ENCODE measurements around the gene GSS. TPM values are rescaled to one million over a fixed set of nuclear protein-coding genes. Genes with fewer than 3 reads are reported as not detected.

The GSS gene
- total RNA-seq, 4 donors from 2014 or later: 56.5 to 86.7 (median 75.2) TPM

- no peak for TF ChIP-seq POLR2AphosphoS5 (IDR thresholded peaks at IDR 0.05)
- TF ChIP-seq POLR2A (IDR thresholded peaks at IDR 0.05): no peak
- no peak for TF ChIP-seq EP300 (IDR thresholded peaks at IDR 0.05)
- no peak for TF ChIP-seq CTCF (IDR thresholded peaks at IDR 0.05)
- 81% methylated on average over 2 of the region's 2 CpGs for WGBS
- Histone ChIP-seq H3K36me3 (peaks cover 53% of the 10 kb centered on the region), H3K4me1 (peaks cover 10% of the 10 kb centered on the region), H3K4me3 (no peak overlapping the region), H3K27me3 (no peaks in the 10 kb centered on the region), H3K27ac (no peak overlapping the region), H3K9me3 (no peaks in the 10 kb centered on the region)
- no peak for DNase-seq (ENCODE audit: low spot score in 2 of 2)
Observed at GRCh38 chr20:34943808-34944567, 11.6 kb downstream of the GSS start.

GRCh38 chr20:34942301-34942700, 13.3 kb downstream of the GSS start:
- H3K36me3 ChIP-seq: peaks cover 57% of the 10 kb centered on the region
- 100% methylated on average over 4 of the region's 9 CpGs for WGBS

GRCh38 chr20:34941226-34941625, 14.4 kb downstream of the GSS start:
- Histone ChIP-seq H3K9me3 (no peaks in the 10 kb centered on the region), H3K4me1 (peaks cover 21% of the 10 kb centered on the region), H3K36me3 (peaks cover 53% of the 10 kb centered on the region), H3K27me3 (no peaks in the 10 kb centered on the region), H3K27ac (no peak overlapping the region), H3K4me3 (no peak overlapping the region)
- WGBS: 93% methylated on average over 4 of the region's 4 CpGs
- DNase-seq (ENCODE audit: low spot score in 2 of 2): no peak
- TF ChIP-seq POLR2A (IDR thresholded peaks at IDR 0.05) (no peak), POLR2AphosphoS5 (IDR thresholded peaks at IDR 0.05) (no peak)

More at GRCh38 chr20:34942301-34942700, 13.3 kb downstream of the GSS start:
- TF ChIP-seq POLR2A (IDR thresholded peaks at IDR 0.05): no peak
- TF ChIP-seq POLR2AphosphoS5 (IDR thresholded peaks at IDR 0.05): no peak
- no peaks in the 10 kb centered on the region for H3K27me3 ChIP-seq
- H3K4me1 ChIP-seq: peaks cover 23% of the 10 kb centered on the region
- no peaks in the 10 kb centered on the region for H3K9me3 ChIP-seq
- no peak for DNase-seq (ENCODE audit: low spot score in 2 of 2)
- H3K4me3 ChIP-seq: no peak overlapping the region
- no peak overlapping the region for H3K27ac ChIP-seq

- Histone ChIP-seq H3K9me3 (no peaks in the 10 kb centered on the region), H3K36me3 (peaks cover 55% of the 10 kb centered on the region), H3K4me1 (peaks cover 15% of the 10 kb centered on the region), H3K4me3 (no peak overlapping the region), H3K27ac (no peak overlapping the region), H3K27me3 (no peaks in the 10 kb centered on the region)
- no peak for TF ChIP-seq CTCF (IDR thresholded peaks at IDR 0.05)
- no peak for TF ChIP-seq EP300 (IDR thresholded peaks at IDR 0.05)
- TF ChIP-seq POLR2AphosphoS5 (IDR thresholded peaks at IDR 0.05): no peak
- no peak for TF ChIP-seq POLR2A (IDR thresholded peaks at IDR 0.05)
- DNase-seq (ENCODE audit: low spot score in 2 of 2): no peak
- WGBS: 76% methylated on average over 1 of the region's 1 CpG
Observed at GRCh38 chr20:34940081-34940481, 15.5 kb downstream of the GSS start.

GRCh38 chr20:34938466-34939163, 17.0 kb downstream of the GSS start:
- no peak overlapping the region for H3K4me3 ChIP-seq
- WGBS: 66% methylated on average over 14 of the region's 14 CpGs

More at GRCh38 chr20:34938466-34939163, 17.0 kb downstream of the GSS start:
- no peak for DNase-seq (ENCODE audit: low spot score in 2 of 2)
- H3K27ac ChIP-seq: peak overlapping the region; percentile 55
- peaks cover 58% of the 10 kb centered on the region for H3K36me3 ChIP-seq
- no peaks in the 10 kb centered on the region for H3K27me3 ChIP-seq
- H3K9me3 ChIP-seq: no peaks in the 10 kb centered on the region
- H3K4me1 ChIP-seq: peaks cover 15% of the 10 kb centered on the region
- TF ChIP-seq EP300 (IDR thresholded peaks at IDR 0.05) (no peak), POLR2A (IDR thresholded peaks at IDR 0.05) (no peak), CTCF (IDR thresholded peaks at IDR 0.05) (no peak), POLR2AphosphoS5 (IDR thresholded peaks at IDR 0.05) (no peak)
